H9 (cell line): Measurements from ENCODE around the gene SFI1. TPM values are rescaled to one million over a fixed set of nuclear protein-coding genes. Genes with fewer than 3 reads are reported as not detected.

Experiments
- DNase-seq: peaks from one replicate; pipeline ENCODE4 v3.0.0-alpha.2; 2017
- H2AFZ ChIP-seq: one replicate; pipeline ENCODE4 v1.6.1; 2013; ENCODE audit warnings: mild to moderate bottlenecking, low read length, control low read depth, moderate library complexity
- H2AK5ac ChIP-seq: 2 replicates; pipeline ENCODE4 v1.6.1; 2013; ENCODE audit warnings: low read length, control low read depth, mixed read lengths; ENCODE audit not compliant: insufficient read length
- H2BK120ac ChIP-seq: one replicate; pipeline ENCODE4 v1.6.1; 2013; ENCODE audit warnings: low read depth, mild to moderate bottlenecking, low read length, control low read depth, inconsistent platforms; ENCODE audit not compliant: poor library complexity, severe bottlenecking
- H2BK12ac ChIP-seq: 2 replicates; pipeline ENCODE4 v1.6.1; 2013; ENCODE audit warnings: low read length, control low read depth, mixed read lengths, low read depth; ENCODE audit not compliant: insufficient read length
- H2BK15ac ChIP-seq: 2 replicates; pipeline ENCODE4 v1.6.1; 2013; ENCODE audit warnings: low read depth, low read length, control low read depth
- H2BK20ac ChIP-seq: one replicate; pipeline ENCODE4 v1.6.1; 2013; ENCODE audit warnings: low read depth, mild to moderate bottlenecking, low read length, control low read depth, inconsistent platforms; ENCODE audit not compliant: poor library complexity, severe bottlenecking
- H2BK5ac ChIP-seq: 2 replicates; pipeline ENCODE4 v1.6.1; 2013; ENCODE audit warnings: low read length, control low read depth, mixed read lengths; ENCODE audit not compliant: insufficient read length
- H3K14ac ChIP-seq: 2 replicates; pipeline ENCODE4 v1.6.1; 2013; ENCODE audit warnings: low read length, control low read depth; ENCODE audit not compliant: insufficient read depth
- H3K18ac ChIP-seq: 2 replicates; pipeline ENCODE4 v1.6.1; 2013; ENCODE audit warnings: low read depth, mild to moderate bottlenecking, mixed read lengths, low read length, control low read depth; ENCODE audit not compliant: insufficient read length
- H3K23ac ChIP-seq: 2 replicates; pipeline ENCODE4 v1.6.1; 2013; ENCODE audit warnings: low read length, control low read depth, mixed read lengths, low read depth; ENCODE audit not compliant: insufficient read length
- H3K23me2 ChIP-seq: 2 replicates; pipeline ENCODE4 v1.6.1; 2013; ENCODE audit warnings: low read depth, mild to moderate bottlenecking, mixed read lengths, low read length, control low read depth; ENCODE audit not compliant: insufficient read length, poor library complexity, severe bottlenecking
- H3K27ac ChIP-seq: 2 replicates; pipeline ENCODE4 v1.5.1; 2013; ENCODE audit warnings: low read length, control low read depth, mixed read lengths, low read depth; ENCODE audit not compliant: insufficient read length
- H3K27me3 ChIP-seq: 2 replicates; pipeline ENCODE4 v1.6.1; 2013; ENCODE audit warnings: low read length, control low read depth, inconsistent platforms; ENCODE audit not compliant: insufficient read depth
- H3K4ac ChIP-seq: 2 replicates; pipeline ENCODE4 v1.6.1; 2013; ENCODE audit warnings: low read depth, mild to moderate bottlenecking, control low read depth, inconsistent platforms, low read length, moderate library complexity
- H3K4me1 ChIP-seq: 2 replicates; pipeline ENCODE4 v1.6.1; 2013; ENCODE audit warnings: low read length, control low read depth, inconsistent platforms; ENCODE audit not compliant: insufficient read depth
- H3K4me2 ChIP-seq: 2 replicates; pipeline ENCODE4 v1.6.1; 2013; ENCODE audit warnings: low read length, control low read depth, mixed read lengths; ENCODE audit not compliant: insufficient read length, insufficient read depth
- H3K56ac ChIP-seq: 2 replicates; pipeline ENCODE4 v1.6.1; 2013; ENCODE audit warnings: low read depth, mild to moderate bottlenecking, mixed read lengths, low read length, control low read depth; ENCODE audit not compliant: insufficient read length
- H3K79me1 ChIP-seq: 2 replicates; pipeline ENCODE4 v1.6.1; 2013; ENCODE audit warnings: low read depth, mild to moderate bottlenecking, moderate library complexity, low read length, control low read depth, inconsistent platforms; ENCODE audit not compliant: insufficient read depth, poor library complexity, severe bottlenecking
- H3K79me2 ChIP-seq: 2 replicates; pipeline ENCODE4 v1.6.1; 2013; ENCODE audit warnings: low read length, control low read depth, inconsistent platforms; ENCODE audit not compliant: insufficient read depth
- H3K9ac ChIP-seq: 2 replicates; pipeline ENCODE4 v1.6.1; 2013; ENCODE audit warnings: low read length, control low read depth, mixed read lengths; ENCODE audit not compliant: insufficient read length; ENCODE audit errors: extremely low read depth
- H3K9me3 ChIP-seq: one replicate; pipeline ENCODE4 v1.6.1; 2013; ENCODE audit warnings: low read depth, low read length, inconsistent platforms; ENCODE audit not compliant: control insufficient read depth
- H3T11ph ChIP-seq: one replicate; pipeline ENCODE4 v1.6.1; 2013; ENCODE audit warnings: mild to moderate bottlenecking, low read length, control low read depth, inconsistent platforms
- H4K20me1 ChIP-seq: one replicate; pipeline ENCODE4 v1.6.1; 2013; ENCODE audit not compliant: control insufficient read depth, insufficient read length, insufficient read depth
- H4K5ac ChIP-seq: 2 replicates; pipeline ENCODE4 v1.6.1; 2013; ENCODE audit warnings: low read depth, mild to moderate bottlenecking, mixed read lengths, low read length, control low read depth; ENCODE audit not compliant: insufficient read length
- H4K8ac ChIP-seq: replicated peaks from 2 replicates; pipeline ENCODE4 v1.6.1; 2013; ENCODE audit warnings: low read length, control low read depth, mixed read lengths, low read depth; ENCODE audit not compliant: insufficient read length
- H4K91ac ChIP-seq: 2 replicates; pipeline ENCODE4 v1.6.1; 2013; ENCODE audit warnings: low read depth, mild to moderate bottlenecking, moderate library complexity, mixed read lengths, low read length, control low read depth; ENCODE audit not compliant: insufficient read length
- H3K27ac Mint-ChIP-seq, 3 experiments: 2 replicates in 2 of 3; 3 replicates in 1 of 3; pipeline ENCODE4 v1.8.0; 2020 to 2021; ENCODE audit warnings: mixed read lengths in 3 of 3, mild to moderate bottlenecking in 1 of 3, moderate library complexity in 1 of 3
- H3K27me3 Mint-ChIP-seq: 2 replicates; pipeline ENCODE4 v1.8.0; 2021; ENCODE audit warnings: low read depth, mild to moderate bottlenecking, moderate library complexity, mixed read lengths
- H3K36me3 Mint-ChIP-seq, 3 experiments: 2 replicates in 2 of 3; 3 replicates in 1 of 3; pipeline ENCODE4 v1.8.0; 2020 to 2021; ENCODE audit warnings: low read depth in 3 of 3, mixed read lengths in 3 of 3; ENCODE audit not compliant: insufficient read depth in 1 of 3
- H3K4me1 Mint-ChIP-seq, 2 experiments: 2 replicates each; pipeline ENCODE4 v1.8.0; 2020; ENCODE audit warnings: mixed read lengths in 2 of 2
- H3K4me3 Mint-ChIP-seq, 2 experiments: 2 replicates in 1 of 2; 3 replicates in 1 of 2; pipeline ENCODE4 v1.8.0; 2020 to 2021; ENCODE audit warnings: mild to moderate bottlenecking in 2 of 2, mixed read lengths in 2 of 2, moderate library complexity in 1 of 2
- H3K9me3 Mint-ChIP-seq, 2 experiments: 2 replicates in 1 of 2; 3 replicates in 1 of 2; pipeline ENCODE4 v1.8.0; 2020; ENCODE audit warnings: mild to moderate bottlenecking in 2 of 2, mixed read lengths in 2 of 2, moderate library complexity in 1 of 2
- CTCF ChIP-seq: fragments of 200-600 bp; sonication (generic); conservative IDR thresholded peaks from 3 replicates; pipeline ENCODE4 v1.8.0; 2021; ENCODE audit warnings: antibody characterized with exemption, mild to moderate bottlenecking
- WGBS: extraction: QIAGEN DNeasy Blood & Tissue Kit; methylation state at CpG from one replicate; pipeline ENCODE4 v1.1.7; 2013; ENCODE audit warnings: missing lambda C conversion rate, low lambda C conversion rate, mixed read lengths; ENCODE audit not compliant: insufficient read length; ENCODE audit errors: extremely low coverage; 5-methylcytosine and 5-hydroxymethylcytosine counted together
- total RNA-seq: library from RNA; stranded (reverse); gene quantifications from 2 replicates; pipeline ENCODE4 v1.2.1, GENCODE V29; 2021

SFI1 gene
- total RNA-seq, 1 experiment from 2014 or later: 26.4 TPM

GRCh38 chr22:31616315-31616980 lies 120.1 kb downstream of the SFI1 start:
- no peaks in the 10 kb centered on the region for H3K23me2 ChIP-seq
- no peak overlapping the region for H4K5ac ChIP-seq
- no CpG with 5 or more reads among the region's 9 CpGs for WGBS
- H3K23ac ChIP-seq: no peak overlapping the region
- H4K20me1 ChIP-seq: no peaks in the 10 kb centered on the region
- no peak overlapping the region for H2AK5ac ChIP-seq
- no peak overlapping the region for H2BK5ac ChIP-seq
- Mint-ChIP-seq H3K36me3 (peaks cover 4 to 35% (median 31%) of the 10 kb centered on the region in 3 experiments; a peak in 6 of 7 replicates), H3K27me3 (peaks cover 1% of the 10 kb centered on the region; the same call in 1 of the 2 replicates), H3K27ac (no peak overlapping the region; a peak in 2 of 7 replicates), H3K4me3 (no peak overlapping the region), H3K9me3 (no peaks in the 10 kb centered on the region; a peak in 1 of 5 replicates), H3K4me1 (peaks cover 0 to 3% of the 10 kb centered on the region in 2 experiments; a peak in 2 of 4 replicates)
- H3K18ac ChIP-seq: no peak overlapping the region
- H3K79me2 ChIP-seq: no peaks in the 10 kb centered on the region
- H2BK20ac ChIP-seq: no peak overlapping the region
- no peaks in the 10 kb centered on the region for H3K79me1 ChIP-seq
- H3K14ac ChIP-seq: no peak overlapping the region
- TF ChIP-seq CTCF: no peak
- no peak overlapping the region for H2AFZ ChIP-seq
- no peaks in the 10 kb centered on the region for H3K27me3 ChIP-seq
- no peaks in the 10 kb centered on the region for H3K4me1 ChIP-seq
- DNase-seq: no peak
- no peaks in the 10 kb centered on the region for H3K9me3 ChIP-seq
- H3K9ac ChIP-seq: no peak overlapping the region
- H3K4ac ChIP-seq: no peak overlapping the region
- no peak overlapping the region for H3K27ac ChIP-seq
- H3T11ph ChIP-seq: no peak overlapping the region
- H2BK120ac ChIP-seq: no peak overlapping the region
- no peak overlapping the region for H2BK12ac ChIP-seq
- no peak overlapping the region for H3K56ac ChIP-seq
- H2BK15ac ChIP-seq: no peak overlapping the region
- no peak overlapping the region for H3K4me2 ChIP-seq
- no peak overlapping the region for H4K8ac ChIP-seq
- no peak overlapping the region for H4K91ac ChIP-seq
